ENCODE measurements around the gene MINDY4B.

- TF ChIP-seq JUND (IDR thresholded peaks at IDR 0.05), result no peak
- TF ChIP-seq CTCF (IDR thresholded peaks at IDR 0.05; ENCODE audit: low read depth, low read length, missing input control), result no peak
- TF ChIP-seq ATF3 (IDR thresholded peaks at IDR 0.05), result no peak
- no peak for TF ChIP-seq GABPA (IDR thresholded peaks at IDR 0.05 in 1 of 2, conservative IDR thresholded peaks at IDR 0.05 in 1 of 2)
- TF ChIP-seq REST (IDR thresholded peaks at IDR 0.05), result no peak
- TF ChIP-seq ZBTB33 (IDR thresholded peaks at IDR 0.05), result no peak
- no peak for TF ChIP-seq FOXA1 (IDR thresholded peaks at IDR 0.05)
- no peak for TF ChIP-seq TAF1 (conservative IDR thresholded peaks at IDR 0.05)
Measured at GRCh38 chr3:150875548-150875947, 29.7 kb downstream of the MINDY4B start.
